Measurements from ENCODE around the gene TMEM179.

Gene TMEM179

DNA sequence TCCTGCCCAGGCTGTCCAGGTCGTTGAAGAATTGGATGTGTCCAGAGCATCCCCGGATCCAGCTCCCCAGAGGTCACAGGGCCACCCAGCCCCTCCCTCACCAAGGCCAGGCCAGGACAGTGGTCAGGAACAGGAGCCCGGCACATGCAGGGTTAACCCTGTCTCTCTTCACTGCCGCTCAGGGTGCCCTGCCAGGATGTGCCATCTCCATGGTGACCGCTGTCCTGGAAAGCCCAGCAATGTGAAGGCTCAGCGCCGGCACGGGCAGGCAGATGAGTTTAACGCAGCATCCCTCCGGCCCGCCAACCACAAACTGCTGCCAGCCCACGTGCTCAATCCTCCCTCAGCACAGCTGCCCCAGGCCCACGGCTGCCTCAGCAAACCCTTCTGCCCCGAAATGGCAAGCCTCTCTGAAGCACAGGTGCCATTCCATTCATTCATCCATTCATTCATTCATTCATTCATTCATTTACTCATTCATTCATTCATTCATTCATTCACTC is 4.4 kb downstream of the TMEM179 start:
- DNase-seq (ENCODE audit: low read depth in 2 of 2, low spot score in 1 of 2), result no peak

DNA sequence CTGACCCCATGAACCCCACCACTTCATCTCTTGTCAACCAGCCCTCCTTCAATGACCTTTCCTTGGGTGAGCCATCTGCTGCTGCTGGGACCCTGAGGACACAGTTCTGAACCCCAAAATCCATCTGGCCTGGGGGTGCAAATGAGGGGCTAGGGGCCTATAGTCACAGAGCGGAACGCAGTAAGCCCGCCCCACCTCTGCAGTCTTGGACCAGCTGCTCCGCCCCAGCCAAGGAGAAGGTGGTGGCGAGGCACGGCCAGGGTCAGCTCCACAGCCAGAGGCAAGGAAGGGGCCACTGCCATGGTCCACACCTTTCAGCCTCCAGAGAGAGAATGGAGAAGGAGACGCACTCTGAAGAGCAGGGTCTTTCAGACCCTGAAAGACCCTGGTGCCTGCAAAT is 5.1 kb downstream of the TMEM179 start:
- no peak for DNase-seq (ENCODE audit: low read depth in 2 of 2, low spot score in 1 of 2)

DNA sequence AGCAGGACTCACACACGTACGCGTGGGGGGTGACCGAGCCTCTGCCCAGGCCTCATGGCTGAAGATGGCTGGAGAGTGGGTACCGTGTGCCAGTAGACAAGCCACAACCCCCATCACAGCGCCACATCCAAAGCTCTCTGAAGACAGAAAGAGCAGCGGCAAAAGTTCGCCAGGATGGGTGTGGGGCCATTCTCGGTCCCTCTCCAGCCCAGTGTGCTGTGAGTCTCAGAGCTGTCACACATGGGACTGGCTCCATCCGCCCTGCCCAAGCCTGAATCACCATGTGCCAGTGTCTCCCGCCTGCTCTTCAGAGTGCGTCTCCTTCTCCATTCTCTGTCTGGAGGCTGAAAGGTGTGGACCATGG is 5.7 kb downstream of the TMEM179 start:
- no peak for DNase-seq (ENCODE audit: low read depth in 2 of 2, low spot score in 1 of 2)

DNA sequence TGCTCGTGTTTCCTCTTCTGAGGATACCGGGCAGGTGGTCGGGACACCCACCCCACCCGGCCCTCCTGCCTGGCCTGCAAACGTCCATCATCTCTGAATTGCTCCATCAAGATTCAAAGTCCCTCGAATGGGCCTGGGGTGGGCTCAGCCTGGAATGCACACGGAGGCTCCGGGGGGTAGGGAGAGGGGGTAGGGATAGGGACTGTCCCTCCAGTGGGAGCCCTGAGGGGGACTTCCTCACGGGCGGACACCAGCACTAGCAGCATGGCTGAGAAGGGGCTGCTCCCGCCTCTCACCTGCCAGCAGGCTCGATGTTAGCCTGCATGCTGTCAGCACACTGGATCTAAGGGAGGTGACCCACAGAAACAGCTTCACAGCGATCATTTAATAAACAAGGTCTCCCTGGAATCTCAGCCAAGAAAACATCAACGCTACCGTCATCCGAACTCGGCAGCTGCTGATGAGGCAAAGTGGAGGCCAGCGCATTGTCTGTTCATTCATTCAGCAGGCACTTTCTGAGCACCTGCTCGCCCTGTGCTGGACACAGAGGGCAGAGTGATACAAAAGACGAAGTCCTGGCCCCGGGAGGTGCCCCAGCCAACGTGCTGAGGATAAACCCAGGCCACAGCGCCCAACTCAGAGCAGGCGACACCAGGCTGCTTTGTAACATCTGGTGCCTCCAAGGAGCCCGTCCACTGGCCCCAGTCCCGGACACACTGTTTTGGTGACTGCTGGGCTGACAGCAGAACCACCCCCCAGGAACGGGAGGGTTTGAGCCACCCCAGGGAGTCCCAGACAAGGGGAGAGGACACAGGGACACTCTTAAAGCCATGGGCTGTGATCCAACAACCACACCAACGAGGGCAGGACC is 6.3 kb downstream of the TMEM179 start:
- no peak for DNase-seq (ENCODE audit: low read depth in 2 of 2, low spot score in 1 of 2)

DNA sequence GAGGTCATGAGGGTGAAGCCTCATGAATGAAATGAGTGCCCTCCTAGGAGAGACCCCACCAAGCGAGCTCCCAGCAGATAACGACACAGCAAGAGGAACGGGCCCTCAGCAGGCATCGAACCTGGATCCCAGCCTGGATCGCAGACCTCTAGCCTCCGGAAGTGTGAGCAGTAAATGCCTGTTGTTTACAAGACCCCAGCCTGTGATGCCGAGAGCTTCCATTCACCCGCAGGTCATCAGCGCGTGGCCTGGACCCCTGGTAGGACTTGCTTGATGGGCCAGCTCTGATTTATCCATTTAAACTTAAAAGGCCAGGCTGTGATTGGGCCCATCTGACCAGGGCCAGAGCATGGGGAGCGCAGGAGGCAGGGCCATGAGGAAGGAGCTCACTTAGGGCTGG is 7.0 kb downstream of the TMEM179 start:
- DNase-seq (ENCODE audit: low read depth in 2 of 2, low spot score in 1 of 2), result no peak

DNA sequence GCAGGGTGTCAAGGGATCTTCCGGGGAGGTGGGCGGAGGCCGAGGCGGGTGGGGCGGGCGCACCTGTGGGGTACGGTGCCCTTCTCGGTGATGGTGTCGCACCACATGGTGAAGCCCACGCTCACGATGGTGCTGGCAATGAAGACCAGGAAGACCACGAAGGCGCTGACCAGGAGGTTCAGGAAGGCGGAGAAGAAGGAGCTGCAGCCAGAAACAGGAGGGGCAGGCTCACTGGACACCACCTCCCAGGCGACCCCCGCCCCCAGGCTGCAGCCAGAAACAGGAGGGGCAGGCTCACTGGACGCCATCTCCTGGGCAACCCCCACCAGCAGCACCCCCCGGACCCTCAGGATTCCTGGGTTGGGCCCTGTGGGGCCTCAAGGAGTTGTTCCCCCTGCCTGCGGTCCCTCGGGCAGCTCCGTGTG is 7.6 kb downstream of the TMEM179 start:
- no peak for DNase-seq (ENCODE audit: low read depth in 2 of 2, low spot score in 1 of 2)

DNA sequence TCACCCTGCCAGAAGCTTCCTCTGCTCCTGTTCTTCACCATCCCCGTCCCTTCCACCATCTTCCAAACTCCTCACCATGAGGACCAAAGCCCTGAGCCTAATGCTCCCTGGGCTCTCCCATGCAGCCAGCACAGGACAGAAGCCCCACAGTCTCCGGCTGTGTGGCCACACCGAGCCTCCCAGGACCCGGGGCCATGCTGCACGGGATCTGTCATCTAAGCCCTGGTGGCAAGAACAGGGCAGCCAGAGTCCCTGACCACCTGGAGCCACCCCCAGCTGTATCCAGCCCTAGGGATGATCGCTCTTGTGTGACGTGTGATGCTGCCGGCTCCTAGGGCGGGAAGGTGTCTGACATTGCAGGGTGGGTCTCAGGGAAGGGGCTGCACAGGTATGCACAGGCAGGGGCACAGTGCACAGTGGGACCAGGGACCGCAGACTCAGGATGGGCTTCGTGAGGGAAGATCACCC is 8.1 kb downstream of the TMEM179 start:
- DNase-seq (ENCODE audit: low read depth in 2 of 2, low spot score in 1 of 2), result no peak

DNA sequence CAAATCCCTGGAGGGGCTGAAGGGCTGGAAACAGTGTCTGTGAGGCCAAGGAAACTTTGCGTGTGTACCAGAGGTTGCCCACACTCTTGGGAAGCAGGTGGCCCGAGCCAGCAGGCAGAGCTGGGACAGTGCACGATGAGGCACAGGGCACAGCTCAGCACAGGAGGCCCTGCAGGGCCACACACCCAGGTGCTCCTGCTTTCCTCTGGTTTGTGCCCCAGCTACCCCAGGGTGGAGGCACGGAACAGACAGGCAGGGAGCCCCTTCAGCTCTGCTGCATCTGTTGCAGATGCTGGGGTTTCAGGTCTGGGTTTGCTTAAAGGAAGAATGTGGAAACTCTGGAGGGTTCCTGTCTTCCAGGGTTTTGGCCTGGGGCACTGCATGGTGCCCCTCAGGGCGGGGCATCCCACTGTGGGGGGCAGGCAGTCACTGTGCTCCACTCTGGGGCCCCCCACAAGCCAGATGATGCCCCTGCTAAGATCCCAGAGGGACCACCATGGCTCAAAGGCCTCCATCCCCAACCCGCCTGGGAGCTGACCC is 8.6 kb downstream of the TMEM179 start:
- DNase-seq (ENCODE audit: low read depth in 2 of 2, low spot score in 1 of 2), result no peak

DNA sequence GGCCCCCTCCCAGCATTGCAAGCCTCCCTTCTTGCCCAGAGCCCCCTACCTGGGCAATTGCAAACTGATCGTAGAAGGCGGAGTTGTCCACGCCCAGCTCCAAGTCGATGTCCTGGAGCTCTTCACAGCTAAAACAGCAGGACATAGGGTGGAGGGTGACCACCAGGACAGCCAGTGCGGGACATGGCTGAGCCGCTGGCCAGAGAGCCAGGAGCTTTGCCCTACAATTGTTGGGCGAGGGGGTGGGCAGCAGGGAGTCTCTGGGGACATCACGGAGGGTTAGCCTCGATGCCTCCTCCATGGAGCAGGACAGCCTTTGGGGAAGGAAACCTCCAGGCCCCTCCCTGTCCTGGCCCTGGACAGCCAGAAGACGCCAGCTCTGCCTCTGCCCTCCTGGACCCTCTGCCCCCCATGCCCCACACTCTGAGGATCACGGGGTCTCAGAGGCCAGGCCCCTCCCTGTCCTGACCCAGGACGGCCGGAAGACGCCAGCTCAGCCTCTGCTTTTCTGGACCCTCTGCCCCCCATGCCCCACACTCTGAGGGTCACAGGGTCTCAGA is 9.4 kb downstream of the TMEM179 start:
- DNase-seq (ENCODE audit: low read depth in 2 of 2, low spot score in 1 of 2), result no peak

DNA sequence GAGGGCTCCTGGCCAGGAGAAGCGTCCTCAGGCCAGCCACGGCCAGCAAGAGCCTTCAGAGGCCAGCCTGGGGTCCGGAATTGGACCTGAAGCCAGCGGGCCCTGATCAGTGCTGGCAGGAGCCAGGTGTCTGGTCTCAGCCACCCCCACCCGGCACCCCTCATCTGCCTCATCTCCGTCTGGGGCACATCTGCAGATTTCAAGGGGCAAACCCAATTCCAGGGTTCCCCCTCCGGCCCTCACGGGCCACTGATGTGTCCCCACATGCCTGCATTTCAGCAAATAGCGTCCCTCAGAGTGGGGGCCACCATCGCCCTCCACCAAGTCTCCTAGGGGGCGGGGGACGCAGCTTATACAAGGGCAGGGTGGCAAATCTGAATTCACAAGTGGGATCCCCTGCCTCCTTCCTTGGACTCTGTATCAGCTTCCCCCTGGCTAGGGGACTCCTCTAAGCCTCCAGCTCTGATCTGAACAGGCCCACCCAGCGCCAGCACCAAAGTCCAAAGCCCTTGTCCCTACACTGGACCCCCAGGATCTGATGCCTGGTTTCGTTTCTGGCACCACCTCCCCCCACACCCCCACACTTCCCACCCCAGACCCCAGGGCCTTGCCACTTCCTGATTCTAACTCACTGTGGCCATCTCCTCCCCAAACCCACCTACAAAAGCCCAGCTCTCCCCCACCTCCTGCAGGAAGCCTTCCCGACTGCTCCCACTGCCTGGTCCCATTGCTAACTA is 10.1 kb downstream of the TMEM179 start:
- DNase-seq (ENCODE audit: low read depth in 2 of 2, low spot score in 1 of 2), result no peak

DNA sequence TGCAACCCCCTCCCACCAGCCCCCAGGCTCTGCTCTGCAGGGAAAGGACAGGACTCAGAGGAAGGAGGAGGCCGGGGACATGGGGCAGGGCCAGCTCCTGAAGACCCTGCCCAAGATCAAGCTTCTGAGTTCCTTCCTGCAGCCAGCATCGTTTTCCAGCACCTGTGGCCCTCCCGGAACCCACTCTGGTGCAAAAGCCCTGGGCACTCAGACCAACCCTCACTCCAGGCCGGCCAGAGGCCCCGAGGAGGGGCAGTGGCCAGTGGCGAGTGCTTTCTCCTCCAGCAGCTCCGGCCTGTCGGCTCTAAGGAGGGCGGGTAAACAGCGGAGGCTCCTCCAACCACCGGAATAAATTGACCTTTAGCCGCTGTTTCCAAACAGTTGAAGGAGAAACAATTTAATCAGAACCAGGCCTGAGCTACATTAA is 10.8 kb downstream of the TMEM179 start:
- DNase-seq (ENCODE audit: low read depth in 2 of 2, low spot score in 1 of 2), result no peak

DNA sequence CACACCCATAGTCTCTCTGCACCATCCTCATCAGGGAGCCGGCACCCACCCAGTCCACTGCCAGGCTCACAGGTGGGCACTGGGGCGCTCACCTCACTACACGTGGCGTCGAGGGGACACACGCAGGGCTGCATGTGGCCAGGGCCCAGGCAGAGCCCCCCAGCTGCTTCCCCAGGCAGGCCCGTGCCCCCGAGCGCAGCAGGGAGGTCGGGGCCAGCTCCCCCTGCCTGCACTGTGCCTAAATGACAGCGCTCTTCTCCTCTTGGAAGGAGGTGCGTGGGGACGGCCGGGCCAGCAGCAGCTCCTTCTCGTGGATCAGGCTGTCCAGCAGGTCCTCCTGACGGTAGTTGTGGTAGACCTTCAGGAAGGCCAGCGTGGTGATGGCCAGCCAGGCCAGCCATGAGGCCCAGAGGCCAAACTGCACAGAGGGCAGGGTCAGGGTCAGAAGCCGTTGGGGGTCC is 11.3 kb downstream of the TMEM179 start:
- DNase-seq (ENCODE audit: low read depth in 2 of 2, low spot score in 1 of 2), result no peak

DNA sequence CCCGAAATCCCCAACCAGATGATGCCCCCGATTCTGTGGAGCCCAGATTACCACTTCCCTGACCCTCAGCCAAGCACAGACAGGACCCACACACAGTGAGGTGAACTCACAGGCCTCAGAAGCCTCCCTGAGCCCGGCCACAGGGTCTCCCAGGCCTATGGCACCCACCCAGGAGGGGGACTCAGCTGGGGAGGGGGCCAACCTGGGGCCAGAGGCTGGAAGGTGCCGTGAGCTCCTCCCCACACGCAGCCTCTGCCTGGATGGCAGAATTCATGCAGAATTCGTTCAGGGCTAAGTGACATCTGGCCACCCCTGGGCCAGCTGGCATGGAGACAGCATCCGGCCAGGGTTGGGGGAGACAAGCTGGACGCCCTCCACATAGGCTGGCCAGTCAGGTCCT is 11.8 kb downstream of the TMEM179 start:
- no peak for DNase-seq (ENCODE audit: low read depth in 2 of 2, low spot score in 1 of 2)

DNA sequence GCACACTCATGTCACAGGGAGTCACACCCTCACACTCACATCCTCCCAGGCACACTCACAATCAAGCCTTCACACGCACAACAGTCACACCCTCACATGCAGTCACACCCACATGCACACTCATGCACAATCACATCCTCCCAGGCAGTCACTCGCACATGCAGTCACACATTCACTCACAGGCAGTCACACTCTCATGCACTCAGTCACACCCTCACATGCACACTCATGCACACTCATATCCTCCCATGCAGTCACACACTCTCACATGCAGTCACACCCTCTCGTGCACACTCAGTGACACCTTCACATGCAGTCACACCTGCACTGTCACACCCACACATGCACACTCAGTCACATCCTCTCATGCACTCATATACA is 12.3 kb downstream of the TMEM179 start:
- DNase-seq (ENCODE audit: low read depth in 2 of 2, low spot score in 1 of 2), result no peak

DNA sequence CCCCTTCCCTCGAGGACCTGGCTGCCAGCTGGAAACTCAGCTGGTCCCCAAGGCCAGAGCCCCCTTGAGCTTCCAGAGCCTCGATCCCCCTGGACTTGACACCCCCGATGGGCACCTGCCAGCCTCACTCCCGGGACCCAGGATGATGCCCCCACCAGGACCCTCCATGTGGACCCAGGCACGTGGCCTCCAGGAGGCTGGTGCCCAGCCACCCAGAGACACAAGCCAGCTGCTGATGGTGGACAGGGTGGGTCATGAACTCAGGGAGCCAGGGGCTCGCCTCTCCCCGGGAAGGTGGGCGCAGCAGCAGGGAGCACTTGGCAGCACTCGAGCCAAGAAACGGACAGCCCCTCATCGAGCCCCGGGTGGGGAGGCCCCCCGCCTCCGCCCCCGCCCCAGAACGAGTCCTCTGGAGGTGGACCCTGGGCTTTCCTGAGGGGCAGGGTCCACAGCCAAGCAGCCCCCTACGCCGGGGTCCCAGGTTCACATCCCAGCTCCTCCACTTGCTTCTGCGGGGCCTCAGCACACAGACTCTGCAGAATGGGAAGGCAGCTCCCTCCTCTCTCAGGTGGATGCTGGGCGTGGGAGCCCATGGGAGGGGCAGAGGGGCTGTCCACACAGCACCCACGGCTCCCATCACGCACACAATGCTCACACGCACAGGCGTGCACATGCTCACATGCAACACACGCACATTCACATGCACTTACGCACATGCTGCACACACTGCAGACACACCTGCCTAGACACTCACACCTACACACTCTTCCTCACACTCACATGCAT is 12.9 kb downstream of the TMEM179 start:
- no peak for DNase-seq (ENCODE audit: low read depth in 2 of 2, low spot score in 1 of 2)

DNA sequence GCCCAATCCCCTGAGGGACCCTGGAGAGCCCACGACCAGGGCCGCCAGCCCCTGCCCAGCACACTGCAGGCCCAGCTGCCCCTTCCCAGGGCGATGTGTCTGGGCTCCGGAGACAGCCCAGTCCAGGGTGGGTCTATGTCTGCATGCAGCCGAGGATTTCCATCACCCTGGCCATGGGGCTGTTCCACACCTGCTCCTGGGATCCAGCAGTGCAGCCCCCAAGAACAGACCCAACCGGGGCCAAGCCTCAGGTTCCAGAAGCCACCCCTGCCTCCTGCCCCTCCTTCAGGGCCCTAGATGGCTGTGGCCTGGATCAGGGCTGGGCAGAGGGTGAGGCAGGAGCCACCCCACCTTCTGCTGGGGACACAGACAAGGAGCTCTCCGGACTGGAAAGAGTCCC is 13.5 kb downstream of the TMEM179 start:
- DNase-seq (ENCODE audit: low read depth in 2 of 2, low spot score in 1 of 2), result no peak

DNA sequence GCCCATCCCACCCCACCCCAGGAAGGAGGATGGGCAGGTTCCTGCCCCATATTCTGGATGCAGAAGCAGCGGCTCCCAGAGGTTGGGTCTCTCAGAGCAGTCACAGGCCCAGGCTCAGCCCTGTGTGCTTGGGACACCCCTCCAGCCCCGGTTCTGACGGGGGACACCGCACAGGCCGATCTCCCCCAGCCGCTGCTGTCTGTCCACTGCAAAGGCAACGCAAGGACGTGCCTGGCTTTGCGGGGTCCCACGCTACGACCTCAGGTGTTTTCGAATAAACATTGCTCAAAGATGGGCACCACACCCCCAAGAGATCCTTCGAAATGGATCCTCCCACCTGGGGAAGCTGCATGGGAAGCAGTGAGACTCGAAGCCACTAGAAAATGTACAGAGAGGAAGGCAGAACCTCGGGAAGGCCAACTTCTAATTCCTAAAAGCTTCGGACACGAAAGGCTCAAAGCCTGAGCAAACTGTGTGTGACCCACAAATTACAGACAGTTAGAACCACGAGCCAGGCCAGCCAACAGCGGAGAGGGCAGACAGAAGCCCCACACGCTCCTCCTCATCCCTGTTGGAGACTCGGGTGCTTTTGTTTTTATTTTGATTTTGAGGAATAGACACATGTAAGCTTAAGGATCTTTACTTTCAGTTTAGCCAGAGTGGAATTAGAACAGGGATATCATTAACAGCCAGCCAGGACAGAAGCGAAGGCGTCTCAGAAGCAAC is 14.2 kb downstream of the TMEM179 start:
- no peak for DNase-seq (ENCODE audit: low read depth in 2 of 2, low spot score in 1 of 2)

DNA sequence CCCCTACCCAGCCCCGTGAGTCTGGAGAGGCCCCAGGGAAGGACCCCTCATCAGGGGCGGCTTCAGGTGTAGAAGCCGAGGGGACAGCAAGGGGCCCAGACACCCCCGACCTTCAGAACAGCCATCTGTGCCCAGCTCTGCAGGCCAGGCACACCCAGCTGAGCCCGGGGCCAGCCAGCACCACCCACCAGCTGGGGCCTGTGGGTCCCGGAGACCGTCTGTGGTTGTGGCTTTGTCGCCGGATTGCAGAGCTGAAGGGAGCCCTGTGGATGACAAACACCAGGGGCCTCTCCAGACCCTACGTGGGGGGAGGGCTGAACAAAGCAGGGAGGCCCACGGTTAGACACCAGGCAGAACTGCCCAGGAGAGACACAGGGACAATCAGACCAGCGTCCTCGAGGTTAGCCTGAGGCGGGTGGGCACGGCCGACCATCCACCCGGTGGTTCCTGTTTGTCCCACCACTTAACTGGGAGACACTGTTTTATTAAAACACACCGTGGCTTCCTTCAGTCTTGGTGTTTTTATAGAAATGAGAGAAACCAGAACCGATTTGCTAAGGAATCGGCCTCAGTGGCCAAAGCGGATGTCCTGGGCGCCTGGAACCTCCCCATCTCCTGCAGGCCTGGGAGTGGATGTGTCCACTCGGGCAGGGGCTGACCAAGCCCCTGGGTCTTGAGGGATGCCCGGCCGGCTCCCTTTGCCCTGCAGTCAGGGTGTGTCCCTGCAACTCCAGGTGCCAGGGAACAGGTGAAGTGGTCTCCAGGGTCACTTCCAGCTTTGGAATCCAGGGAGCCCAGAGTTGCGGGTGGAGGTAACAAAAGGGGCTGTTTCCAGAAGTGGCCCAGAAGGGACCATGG is 15.0 kb downstream of the TMEM179 start:
- DNase-seq (ENCODE audit: low read depth in 2 of 2, low spot score in 1 of 2), result no peak
